Ascending aorta (tissue), 2 donors: ENCODE data around the gene PARG. TPM values are rescaled to one million over a fixed set of nuclear protein-coding genes. Genes with fewer than 3 reads are reported as not detected.

Source experiments
- DNase-seq, 2 donors: peaks; one replicate each; pipeline ENCODE4 v3.0.0-alpha.2; 2019; ENCODE audit warnings: low spot score in 2 of 2
- H3K27ac ChIP-seq, 2 donors: fragments of 200-600 bp; sonication (generic); one replicate each; pipeline ENCODE4 v1.5.1; 2016 to 2017; ENCODE audit warnings: mild to moderate bottlenecking in 1 of 2
- H3K27me3 ChIP-seq: fragments of 200-600 bp; sonication (generic); one replicate; pipeline ENCODE4 v1.5.1; 2017
- H3K36me3 ChIP-seq, 2 donors: fragments of 200-600 bp; sonication (generic); one replicate each; pipeline ENCODE4 v1.5.1; 2016
- H3K4me1 ChIP-seq, 2 donors: fragments of 200-600 bp; sonication (generic); one replicate each; pipeline ENCODE4 v1.5.1; 2016 to 2017; ENCODE audit warnings: mild to moderate bottlenecking in 1 of 2
- H3K4me3 ChIP-seq, 2 donors: fragments of 200-600 bp; sonication (generic); one replicate each; pipeline ENCODE4 v1.5.1; 2016 to 2017; ENCODE audit warnings: mild to moderate bottlenecking in 1 of 2
- H3K9me3 ChIP-seq, 2 donors: fragments of 200-600 bp; sonication (generic); one replicate each; pipeline ENCODE4 v1.5.1; 2016
- CTCF ChIP-seq, 3 experiments: fragments of 200-600 bp in 2 of 3; fragments of 450-650 bp in 1 of 3; sonication (generic) in 2 of 3; IDR thresholded peaks; one replicate each; pipeline ENCODE4 v1.5.1; 2016 to 2019; ENCODE audit warnings: antibody characterized with exemption in 3 of 3, mild to moderate bottlenecking in 1 of 3, moderate library complexity in 1 of 3
- intact Hi-C: fragments of 100-400 bp; cut with DNase I; formaldehyde crosslinking; loops from one replicate; pipeline ENCODE4 v1.15.1; 2023
- total RNA-seq: library from RNA; depleted of rRNA; stranded (reverse); fragments of >200 nt; gene quantifications from one replicate; pipeline ENCODE4 v1.1.0, GENCODE V29; 2016

Gene PARG
- total RNA-seq, 1 donor from 2014 or later: 1.9 TPM

- no peak for DNase-seq
- Histone ChIP-seq H3K27me3 (no peaks in the 10 kb centered on the region), H3K4me1 (no peaks in the 10 kb centered on the region), H3K36me3 (peaks cover 2 to 36% of the 10 kb centered on the region in 2 donors), H3K4me3 (no peak overlapping the region), H3K27ac (no peak overlapping the region), H3K9me3 (no peaks in the 10 kb centered on the region)
- intact Hi-C loops: no loop called here
- no peak for TF ChIP-seq CTCF (IDR thresholded peaks at IDR 0.05)
These were observed 104.1 kb downstream of the PARG start for GRCh38 chr10:49837685-49838084.

- intact Hi-C loops: no loop called here
- no peak for TF ChIP-seq CTCF (IDR thresholded peaks at IDR 0.05)
- Histone ChIP-seq H3K36me3 (peaks cover 2 to 36% of the 10 kb centered on the region in 2 donors), H3K27me3 (no peaks in the 10 kb centered on the region), H3K27ac (no peak overlapping the region), H3K4me3 (no peak overlapping the region), H3K4me1 (no peaks in the 10 kb centered on the region), H3K9me3 (no peaks in the 10 kb centered on the region)
- DNase-seq: no peak
These were observed 104.8 kb downstream of the PARG start for GRCh38 chr10:49837051-49837478.

GRCh38 chr10:49834976-49835375 lies 106.9 kb downstream of the PARG start:
- Histone ChIP-seq H3K27ac (no peak overlapping the region), H3K9me3 (no peaks in the 10 kb centered on the region), H3K4me1 (no peaks in the 10 kb centered on the region), H3K27me3 (no peaks in the 10 kb centered on the region), H3K36me3 (peaks cover 6 to 28% of the 10 kb centered on the region in 2 donors), H3K4me3 (no peak overlapping the region)
- DNase-seq: no peak
- intact Hi-C loops: no loop called here
- no peak for TF ChIP-seq CTCF (IDR thresholded peaks at IDR 0.05)

GRCh38 chr10:49834201-49834600 lies 107.6 kb downstream of the PARG start:
- no peaks in the 10 kb centered on the region for H3K9me3 ChIP-seq
- no peak for TF ChIP-seq CTCF (IDR thresholded peaks at IDR 0.05)
- no peaks in the 10 kb centered on the region for H3K4me1 ChIP-seq
- H3K36me3 ChIP-seq: peaks cover 6 to 23% of the 10 kb centered on the region in 2 donors
- no peak for DNase-seq
- H3K27me3 ChIP-seq: no peaks in the 10 kb centered on the region
- intact Hi-C loops: no loop called here
- no peak overlapping the region for H3K4me3 ChIP-seq
- H3K27ac ChIP-seq: no peak overlapping the region

GRCh38 chr10:49833168-49833567 lies 108.7 kb downstream of the PARG start:
- no peak for TF ChIP-seq CTCF (IDR thresholded peaks at IDR 0.05)
- intact Hi-C loops: no loop called here
- H3K27ac ChIP-seq: no peak overlapping the region
- H3K27me3 ChIP-seq: no peaks in the 10 kb centered on the region
- DNase-seq: no peak
- no peaks in the 10 kb centered on the region for H3K9me3 ChIP-seq
- H3K36me3 ChIP-seq: peaks cover 6 to 14% of the 10 kb centered on the region in 2 donors
- H3K4me1 ChIP-seq: no peaks in the 10 kb centered on the region
- no peak overlapping the region for H3K4me3 ChIP-seq
